Measurements from ENCODE around the gene SYNE3.

SYNE3 gene

DNA sequence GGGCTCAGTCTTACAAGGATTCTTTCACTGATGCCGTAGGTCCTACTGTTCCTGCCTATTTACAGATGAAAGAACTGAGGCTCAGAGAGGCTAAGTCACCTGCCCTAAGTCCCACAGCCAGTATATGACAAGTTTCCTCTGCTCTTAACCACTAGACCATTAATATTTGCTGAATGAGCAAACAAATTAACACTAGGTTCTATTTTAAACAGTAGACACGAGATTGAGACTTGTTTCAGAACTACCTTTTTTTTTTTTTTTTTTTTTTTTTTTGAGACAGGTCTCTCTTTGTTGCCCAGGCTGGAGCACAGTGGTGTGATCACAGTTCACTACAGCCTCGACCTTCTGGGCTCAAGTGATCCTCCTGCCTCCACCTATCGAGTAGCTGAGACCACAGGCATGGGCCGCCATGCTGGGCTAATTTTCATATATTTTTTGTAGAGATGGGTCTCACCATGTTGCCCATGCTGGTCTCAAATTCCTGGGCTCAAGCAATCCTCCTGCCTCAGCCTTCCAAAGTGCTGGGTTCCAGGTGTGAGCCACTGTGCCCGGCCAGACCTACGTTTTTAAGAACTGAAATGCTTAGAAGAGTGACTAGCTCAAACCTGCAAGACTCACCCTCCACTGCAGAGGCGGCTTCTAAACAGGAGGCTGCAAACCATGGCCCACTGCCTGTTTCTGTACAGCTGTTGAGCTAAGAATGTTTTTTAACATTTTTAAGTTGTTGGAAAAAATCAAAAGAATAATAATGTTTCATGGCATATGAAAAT lies 12.9 kb downstream of the SYNE3 start:
- DNase-seq: no peak

DNA sequence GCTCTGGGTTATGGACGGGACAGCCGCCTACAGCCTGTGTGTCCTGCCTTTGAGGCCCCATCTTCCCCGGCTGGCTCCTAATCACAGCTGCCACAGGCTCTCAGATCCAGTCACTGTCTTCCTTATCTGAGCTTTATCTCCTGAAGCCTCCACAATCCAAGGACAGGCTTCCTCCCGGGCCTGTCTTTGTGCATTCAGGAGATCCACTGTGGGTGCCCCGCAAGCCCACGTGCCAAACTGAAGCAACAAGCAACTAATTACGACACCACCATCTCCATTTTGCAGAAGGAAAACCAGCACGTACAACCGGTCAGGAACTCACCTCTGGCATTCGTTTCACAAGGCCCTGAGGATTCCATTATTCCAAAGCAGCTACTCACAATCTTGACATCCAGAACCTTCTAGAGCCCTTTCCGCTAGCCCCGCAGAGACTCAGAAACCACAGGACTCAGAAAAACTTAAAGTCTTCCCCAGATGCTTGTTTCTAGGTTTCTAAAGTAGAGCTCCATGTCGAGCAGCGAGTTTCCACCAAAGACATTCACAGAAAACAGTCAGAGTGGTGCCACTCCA lies 14.0 kb downstream of the SYNE3 start:
- DNase-seq: no peak

DNA sequence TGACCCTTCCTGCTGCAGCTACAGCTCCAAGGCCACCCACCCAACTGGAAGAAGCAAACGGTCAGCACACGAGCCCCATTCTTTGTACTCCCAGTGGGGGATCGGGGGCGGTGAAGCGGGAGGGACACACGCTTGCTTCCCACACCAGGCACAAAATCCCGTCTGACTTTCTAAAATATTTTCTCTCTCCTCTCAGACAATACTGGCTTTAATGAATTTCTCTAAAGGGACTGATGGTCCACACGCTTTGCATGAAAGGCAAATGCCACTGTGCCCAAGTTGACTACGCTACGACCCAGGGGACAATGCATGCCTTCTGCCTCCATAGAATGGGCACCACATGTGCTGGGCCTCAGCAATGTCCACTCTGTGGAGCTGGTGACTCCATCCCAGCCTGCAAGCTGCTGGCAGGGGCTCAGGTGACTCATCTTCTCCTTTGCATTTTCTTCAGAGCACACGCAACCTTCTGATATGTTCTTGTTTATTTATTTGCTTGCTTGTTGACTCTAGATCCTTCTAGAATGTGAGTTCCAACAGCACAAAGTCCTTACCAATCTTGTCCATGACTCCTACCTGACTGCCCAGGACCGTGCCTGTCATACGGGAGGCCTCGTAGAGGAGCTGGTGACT lies 15.6 kb downstream of the SYNE3 start:
- no peak for DNase-seq

DNA sequence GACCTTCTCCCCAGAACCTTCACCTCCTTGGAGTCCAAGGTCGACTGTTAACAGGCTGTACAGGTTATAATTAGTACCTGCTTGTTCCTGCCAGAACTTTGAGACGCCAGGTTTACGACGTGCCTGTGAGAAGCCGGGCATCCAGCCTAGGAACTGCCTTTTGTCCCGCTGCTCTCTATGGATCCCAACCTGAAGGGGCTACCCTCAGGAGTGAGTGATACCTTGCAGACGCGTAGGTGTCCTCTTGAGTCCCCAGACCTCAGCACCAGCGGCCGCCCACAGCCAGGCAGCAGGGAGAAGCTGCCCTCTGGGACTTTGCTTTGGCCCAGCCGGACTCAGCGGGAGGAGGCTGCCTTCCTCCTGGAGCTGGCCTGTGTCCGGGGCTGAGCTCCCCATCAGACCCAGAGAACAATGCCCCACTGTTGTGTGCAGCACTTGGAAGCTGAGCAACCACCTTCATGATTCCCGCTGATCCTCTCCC lies 16.2 kb downstream of the SYNE3 start:
- DNase-seq: no peak

DNA sequence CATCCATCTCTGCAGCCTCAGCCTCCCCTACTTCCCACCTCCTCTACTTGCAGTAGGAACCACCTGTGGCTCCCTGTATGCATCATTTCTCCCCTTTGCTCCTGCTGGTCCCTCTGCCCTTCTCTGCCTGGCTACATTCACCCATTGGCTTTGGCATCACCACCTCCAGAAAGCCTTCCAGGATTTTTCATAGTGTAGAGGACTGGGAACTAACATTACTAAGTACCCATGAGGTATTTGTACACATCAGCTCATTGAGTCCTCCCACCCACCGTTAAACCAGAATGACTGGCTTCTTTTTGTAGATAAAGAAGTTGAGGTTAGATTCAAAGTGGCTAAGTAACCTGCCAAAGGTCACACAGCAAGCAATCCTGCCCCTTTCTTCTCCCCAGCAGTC lies 17.1 kb downstream of the SYNE3 start:
- peak; percentile 74 for DNase-seq

DNA sequence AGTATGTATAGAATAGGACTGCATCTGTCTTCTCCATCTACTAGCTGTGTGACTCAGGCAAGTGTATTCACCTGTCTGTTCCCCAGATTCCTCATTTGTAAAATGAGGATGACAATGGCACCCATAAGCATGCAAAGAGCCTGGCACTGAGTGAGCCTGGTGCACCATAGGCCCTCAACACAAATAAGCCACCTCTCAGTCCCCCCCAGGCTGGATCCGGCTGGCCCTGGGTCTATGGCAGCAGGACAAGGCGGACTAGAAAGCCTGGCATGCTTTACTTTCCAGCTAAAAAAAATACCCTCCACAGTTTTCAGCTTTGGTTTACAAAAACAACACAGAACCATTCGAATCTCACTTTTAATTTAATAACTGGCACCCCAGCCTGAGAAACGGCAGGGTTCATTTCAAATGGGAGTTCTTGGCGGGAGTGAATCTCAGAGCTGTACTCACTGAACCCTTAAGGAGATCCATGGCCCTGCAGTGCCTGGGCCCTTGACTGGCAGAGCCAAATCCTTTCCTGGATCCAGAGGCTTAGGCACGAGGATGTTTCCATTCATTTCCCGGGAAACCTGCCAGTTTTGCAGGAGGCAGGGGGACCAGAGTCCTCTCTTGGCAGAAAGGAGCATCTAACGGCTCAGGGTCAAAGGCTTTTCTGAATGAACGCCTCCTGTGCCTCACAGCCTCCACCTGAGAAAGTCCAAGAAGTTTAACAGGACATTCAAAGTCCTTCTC lies 17.7 kb downstream of the SYNE3 start:
- DNase-seq: no peak

DNA sequence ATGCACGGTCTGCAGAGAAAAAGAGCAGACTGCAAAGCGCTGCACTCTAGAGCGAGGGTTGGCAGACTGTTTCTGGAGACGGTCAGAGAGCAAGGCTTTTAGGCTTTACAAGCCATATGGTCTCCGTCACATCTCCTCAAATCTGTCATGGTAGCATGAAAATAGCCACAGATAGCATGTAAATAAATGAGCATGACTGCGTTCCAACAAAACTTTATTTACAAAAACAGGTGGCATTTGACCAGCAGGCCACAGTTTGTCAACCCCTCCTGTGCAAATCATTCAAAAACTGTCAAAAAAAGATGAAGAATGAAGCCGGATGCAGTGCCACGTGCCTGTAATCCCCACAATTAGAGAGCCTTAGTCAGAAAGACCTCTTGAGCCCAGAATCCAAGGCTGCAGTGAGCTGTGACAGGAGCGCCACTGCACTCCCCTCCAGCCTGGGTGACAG lies 18.9 kb downstream of the SYNE3 start:
- no peak for DNase-seq

DNA sequence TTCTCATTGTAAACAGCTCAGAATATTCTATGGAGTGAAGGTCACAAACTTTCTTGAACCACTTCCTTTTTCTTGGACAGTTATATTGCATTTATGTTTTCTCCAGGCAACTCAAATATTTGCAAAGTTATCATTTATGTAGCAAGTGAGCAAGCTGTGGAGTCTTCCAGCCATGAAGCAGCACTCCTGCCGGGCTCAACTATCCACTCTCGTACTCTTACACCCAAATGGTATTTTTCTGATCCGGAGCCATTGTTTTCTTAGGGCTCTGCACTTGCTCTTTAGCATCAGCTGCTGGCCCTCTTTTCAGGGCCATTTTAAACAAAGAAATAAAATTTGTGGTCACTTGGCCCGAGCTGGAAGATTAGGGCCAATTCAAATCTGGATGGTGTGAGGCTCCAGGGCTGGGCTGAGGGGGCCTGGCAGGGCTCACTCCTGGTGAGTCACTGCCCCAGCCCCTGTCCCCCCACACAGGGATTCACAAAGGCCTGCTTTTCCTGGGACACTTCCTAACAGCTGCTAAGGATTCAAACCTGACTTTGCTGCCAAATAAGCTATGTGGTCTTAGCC lies 19.7 kb downstream of the SYNE3 start:
- no peak for DNase-seq

DNA sequence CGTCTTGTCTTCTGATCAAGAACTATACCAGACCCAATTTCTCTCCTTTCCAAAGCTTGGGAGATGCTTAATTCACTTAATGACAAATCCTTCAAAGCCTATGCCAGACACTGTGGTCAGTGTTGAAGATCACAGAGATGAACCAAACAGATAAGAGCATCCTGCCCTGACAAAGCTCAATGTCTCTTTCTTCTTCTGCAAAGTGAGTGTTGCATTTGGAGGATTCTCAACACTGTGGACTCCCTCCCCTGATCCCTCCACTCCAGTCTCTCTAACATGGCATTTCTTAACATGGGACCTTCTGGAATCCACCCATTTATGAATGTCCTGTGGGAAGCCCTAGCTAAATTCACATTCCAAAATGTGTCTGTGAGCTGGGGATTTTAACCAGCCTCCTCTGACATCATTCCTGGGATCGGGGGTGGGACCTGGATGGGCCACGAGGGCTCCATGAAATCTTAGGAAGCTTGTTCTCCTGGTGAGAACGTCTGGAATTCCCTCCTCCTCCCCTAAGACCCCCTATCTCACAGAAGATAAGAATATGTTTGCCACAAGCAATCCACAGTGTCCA lies 20.3 kb downstream of the SYNE3 start:
- DNase-seq: no peak

DNA sequence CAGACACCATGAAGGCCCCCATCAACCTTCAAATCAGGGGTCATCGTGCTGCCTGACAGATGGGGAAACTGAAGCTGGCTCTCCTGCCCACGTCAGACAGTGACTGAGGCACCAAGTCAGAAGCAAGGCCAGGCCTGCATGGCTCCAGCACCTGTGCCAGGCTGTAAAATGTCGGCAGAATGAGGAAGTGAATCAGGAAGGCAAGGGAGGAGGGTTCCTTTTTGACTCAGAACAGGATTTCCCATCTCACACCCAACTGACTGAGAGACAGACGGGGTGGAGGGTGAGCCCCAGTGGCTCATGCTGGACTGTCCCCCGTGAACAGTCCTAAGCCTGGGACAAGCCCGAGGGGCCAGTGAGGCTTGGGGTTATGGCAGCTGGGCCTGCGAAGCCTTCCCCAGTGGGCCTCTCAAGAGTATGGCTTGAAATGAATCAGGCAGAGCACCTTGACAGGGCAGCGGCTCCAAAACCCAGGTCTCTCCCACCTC lies 20.9 kb downstream of the SYNE3 start:
- DNase-seq: peak; percentile 41

DNA sequence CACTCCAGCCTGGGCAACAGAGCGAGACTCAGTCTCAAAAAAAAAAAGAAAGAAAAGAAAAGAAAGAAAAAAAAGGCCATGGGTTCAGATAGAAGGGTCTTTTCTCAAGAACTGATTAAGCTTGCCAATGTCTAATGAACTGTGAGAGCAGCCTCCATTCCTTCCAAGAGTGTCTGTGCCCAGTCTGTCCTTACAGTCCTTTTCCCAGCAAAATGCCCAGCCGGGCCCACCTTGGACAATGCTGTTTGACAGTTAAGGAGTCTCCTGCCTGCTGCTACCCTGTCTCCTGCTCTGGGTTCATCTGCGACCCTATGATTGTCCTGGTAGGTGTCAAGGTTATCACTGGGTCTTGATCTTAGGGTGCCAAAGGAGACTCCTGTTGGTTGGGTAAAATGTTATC lies 21.4 kb downstream of the SYNE3 start:
- DNase-seq: no peak

DNA sequence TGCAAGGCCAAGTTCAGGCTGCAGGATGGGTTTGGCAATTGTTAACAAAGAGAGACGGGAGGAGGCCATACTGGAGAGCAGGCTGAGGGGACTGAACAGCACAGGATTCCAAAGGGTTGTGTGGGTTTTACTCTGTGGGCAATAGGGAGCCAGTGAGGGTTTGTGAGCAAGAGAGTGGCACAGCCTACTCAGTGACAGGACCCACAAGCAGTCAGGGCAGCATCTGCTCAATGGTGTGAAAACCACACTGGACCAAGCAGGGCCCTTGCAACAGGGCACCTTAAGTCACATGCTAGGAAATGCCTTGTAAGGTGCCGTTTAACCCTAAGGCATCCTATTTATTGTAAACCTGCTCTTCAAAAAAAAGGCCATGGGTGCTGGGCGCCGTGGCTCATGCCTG lies 22.0 kb downstream of the SYNE3 start:
- DNase-seq: no peak

DNA sequence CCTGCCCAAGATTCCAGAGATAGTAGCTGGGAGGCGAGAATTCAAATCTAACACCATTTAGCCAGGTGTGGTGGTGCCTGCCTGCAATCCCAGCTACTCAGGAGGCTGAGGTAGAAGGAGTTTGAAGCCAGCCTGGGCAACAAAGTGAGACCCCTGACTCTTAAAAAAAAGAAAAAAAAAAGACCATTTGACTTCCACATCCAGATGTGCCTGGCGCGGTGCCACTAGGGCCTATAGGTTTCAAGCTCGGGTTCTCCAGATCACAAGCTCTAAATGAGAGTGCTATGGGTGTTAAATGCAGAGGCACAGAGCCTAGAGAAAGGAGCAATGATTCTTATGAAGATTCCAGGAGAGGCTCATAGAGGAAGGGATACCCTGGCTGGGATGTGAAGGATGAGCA lies 22.5 kb downstream of the SYNE3 start:
- no peak for DNase-seq

DNA sequence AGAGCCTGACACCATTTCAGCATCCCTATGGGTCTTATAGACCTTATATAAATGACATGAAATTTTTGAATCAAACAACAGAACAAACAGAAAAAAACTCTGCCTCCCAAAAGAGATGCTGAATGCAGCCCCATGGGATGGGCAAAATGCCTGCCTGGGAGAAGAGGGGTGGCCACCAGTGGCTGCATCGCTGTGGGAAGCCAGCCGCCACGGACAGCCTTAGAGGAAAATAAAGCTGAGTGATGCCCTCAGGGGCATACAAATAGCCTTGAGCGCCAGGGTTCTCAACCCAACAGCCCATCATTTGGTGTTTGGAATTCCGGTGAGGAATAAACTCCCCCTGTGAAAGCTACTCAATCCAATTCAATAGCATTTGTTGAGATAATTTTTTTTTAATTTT lies 22.9 kb downstream of the SYNE3 start:
- no peak for DNase-seq

DNA sequence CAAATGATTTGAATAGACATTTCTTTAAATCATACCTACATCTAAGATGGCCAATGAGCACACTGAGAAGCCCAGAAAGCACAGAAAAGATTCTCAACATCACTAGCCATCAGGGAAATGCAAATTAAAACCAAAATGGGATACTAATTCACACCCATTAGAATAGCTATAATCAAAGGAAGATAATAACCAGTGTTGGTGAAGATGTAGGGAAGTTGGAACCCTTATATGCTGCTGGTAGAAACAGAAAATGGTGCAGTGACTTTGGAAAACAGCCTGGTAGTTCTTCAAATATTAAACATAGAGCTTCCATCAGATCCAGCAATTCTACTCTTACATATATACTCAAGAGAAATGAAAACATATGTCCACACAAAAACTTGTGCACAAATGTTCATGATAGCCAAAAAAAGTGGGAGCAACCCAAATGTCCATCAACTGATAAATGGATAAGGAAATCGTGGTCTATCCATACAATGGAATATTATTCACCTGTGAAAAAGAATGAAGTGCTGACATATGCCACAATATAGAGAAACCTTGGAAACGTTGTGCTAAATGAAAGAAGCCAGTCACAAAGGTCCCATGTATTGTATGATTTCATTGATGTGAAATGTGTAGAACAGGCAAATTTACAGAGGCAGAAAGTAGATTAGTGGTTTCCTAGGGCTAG lies 24.4 kb downstream of the SYNE3 start:
- DNase-seq: no peak

DNA sequence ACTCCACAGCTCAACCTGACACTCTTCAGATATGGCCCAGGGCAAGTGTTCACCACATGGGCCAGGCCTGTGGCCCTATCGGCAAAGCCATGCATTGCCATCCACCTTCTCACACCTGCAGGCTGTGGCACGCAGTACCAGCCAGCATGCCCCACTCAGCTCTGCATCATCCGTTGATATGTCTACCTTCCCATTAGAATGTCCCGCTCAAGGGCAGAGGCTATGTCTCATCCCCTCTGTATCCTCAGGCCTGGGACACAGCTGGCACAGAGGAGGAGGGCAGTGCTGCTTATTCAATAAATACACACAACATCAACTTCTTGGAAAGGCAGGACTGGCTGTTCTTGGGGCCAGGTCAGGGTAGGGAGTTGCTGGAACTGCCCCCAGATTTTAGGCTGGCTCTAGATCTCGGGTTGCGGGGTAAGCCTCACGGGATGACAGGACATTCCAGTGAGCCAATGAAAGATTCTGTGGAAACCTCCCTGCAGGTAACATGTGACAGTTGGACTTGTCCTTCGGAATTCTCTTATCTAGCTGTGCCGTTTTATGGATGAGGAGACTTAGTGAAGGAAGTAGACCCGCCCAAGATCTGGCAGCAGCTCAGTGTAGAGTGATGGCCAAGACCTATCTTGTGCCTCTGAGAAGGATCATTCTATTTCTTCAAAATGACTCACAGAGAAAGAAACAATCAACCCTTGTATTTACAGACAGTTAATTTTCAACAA lies 25.6 kb downstream of the SYNE3 start:
- no peak for DNase-seq

DNA sequence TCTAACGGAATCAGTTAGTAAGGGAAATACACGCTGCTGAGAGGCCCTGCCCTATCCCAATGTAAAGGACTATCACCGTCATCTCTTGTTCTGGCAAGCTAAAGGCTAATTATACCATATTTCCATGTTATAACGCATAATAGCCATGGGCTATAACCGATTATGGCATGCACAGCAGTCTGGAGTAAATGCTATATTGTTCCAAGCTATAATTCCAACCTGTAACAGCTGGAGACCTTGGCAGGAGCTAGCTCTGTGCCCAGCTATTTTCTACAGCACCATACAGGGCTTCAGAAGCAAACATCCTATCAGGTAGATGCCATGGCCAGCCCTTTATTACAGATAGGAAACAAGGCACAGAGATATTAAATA lies 26.3 kb downstream of the SYNE3 start:
- DNase-seq: no peak

DNA sequence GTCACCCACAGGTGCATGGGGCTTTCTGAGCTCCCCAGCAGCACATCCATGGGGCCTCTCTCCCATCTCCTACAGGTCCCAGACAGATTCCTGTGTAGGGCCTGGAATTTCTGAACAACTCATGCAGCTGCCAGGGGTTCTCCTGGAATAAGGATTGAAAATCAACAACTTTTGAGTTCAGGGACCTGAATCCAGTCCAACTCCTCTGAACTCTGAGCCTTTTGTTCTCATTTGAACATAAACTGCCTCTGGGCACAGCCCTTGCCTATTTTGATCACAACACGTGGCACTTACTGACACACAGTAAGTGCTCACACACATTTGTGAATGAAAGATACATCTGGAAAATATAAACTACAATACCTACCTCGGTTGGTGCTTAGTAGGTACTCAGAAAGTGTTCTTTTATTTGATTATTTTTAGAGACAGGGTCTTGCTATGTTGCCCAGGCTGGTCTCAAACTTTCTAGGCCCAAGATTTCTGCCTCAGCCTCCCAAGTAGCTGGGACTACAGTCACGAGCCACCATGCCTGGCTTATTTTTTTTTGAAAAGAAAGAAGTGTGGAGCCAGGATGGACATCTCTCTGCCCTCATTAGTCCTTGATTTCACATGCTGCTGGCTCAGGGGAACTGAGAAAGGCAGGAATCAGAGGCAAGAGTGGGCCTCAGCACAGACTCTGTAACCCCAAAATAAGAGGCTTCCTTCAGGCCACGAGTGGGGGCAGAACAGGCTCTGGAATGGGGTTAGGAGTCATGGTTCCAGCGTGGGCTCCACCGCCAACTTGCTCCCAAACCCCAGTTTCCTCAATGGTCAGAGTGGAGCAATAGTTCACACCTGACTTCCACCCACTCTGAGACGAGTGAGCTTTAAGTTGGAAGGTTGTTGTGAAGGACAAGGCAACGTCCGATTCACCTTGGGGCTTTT lies 27.0 kb downstream of the SYNE3 start:
- DNase-seq: no peak

DNA sequence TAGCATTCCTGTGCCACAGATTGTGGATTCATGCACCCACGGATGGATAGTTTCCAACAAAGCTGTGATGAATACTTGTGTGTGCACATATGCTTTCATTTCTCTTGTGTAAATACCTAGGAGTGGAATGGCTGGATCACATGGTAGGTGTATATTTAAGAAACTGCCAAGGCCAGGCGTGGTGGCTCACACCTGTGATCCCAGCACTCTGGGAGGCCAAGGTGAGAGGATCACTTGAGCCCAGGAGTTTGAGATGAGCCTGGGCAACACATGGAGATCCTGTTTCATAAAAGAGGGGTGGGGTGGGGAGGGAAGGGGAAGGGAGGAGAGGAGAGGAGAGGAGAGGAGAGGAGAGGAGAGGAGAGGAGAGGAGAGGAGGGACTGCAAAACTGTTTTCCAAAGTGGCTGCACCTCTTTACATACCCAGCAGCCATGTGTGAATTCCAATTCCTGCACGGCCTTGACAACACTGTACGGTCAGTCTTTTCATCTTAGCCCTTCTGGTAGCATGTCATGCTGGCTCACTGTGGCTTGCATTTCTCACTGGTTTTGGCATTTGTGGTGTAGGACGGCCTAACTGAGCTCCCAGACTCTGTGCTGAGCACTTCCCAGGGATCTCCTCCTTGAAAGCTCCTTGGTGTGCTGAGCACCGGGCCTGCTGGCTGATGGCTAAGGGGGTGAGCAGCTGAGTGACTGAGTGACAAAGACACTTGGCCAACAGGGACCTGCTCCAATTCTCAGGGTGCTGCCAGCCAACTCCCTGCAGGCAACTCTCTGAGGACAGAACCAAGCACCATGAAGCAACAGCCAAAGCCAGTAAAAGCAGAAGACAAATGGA lies 27.9 kb downstream of the SYNE3 start:
- DNase-seq: no peak

Measured in hematopoietic multipotent progenitor cell treated with erythropoietin and hydrocortisone succinate and interleukin-3 and kit ligand, for 6 days (in vitro differentiated cells).